DMS153 (cell line): ENCODE measurements around the gene DNAAF6.

ENCODE experiments used
- DNase-seq: peaks from one replicate; lab custom pipeline; 2025; lab: John Stamatoyannopoulos, UW

The DNAAF6 gene

DNA sequence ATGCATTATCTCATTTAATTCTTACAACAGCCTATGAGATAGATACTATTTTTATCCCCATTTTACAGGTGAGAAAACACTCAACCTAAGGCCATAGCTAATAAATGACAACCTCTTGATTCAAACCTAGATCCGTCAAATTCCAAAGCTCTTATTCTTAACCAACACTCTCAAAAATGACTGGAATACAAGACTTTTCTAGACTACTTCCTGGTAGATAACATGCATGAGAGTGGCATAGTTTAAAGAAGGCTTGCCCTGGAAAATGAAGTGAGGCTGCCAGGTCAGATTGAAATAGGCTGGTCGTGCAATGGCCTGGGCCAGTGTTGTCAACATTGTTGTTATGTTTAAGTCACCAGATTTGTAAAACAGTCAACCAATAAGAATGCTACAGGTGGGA is 86.6 kb downstream of the DNAAF6 start:
- DNase-seq = no peak
